NOMO-1 treated with dmso at 0.1 percent for 144 hours (cell line): ENCODE measurements around the gene CLDN1.

Source experiments
- DNase-seq: peaks from one replicate; lab custom pipeline; 2025; ENCODE audit not compliant: unreplicated experiment; lab: John Stamatoyannopoulos, UW

Gene CLDN1

GRCh38 chr3:190321789-190322603 is at the start of gene CLDN1:
Gene CLDN1, minus strand, starts transcription at chr3:190322446. Its CDS starts 240 bp downstream, at chr3:190322206.
- peak; percentile 37 for DNase-seq

- DNase-seq = no peak
Measured at GRCh38 chr3:190371152-190371551, 48.9 kb upstream of the CLDN1 start.

- DNase-seq = no peak
Measured at GRCh38 chr3:190370369-190370768, 48.1 kb upstream of the CLDN1 start.

GRCh38 chr3:190369668-190370295 is 47.5 kb upstream of the CLDN1 start:
- DNase-seq = no peak

- no peak for DNase-seq
Measured at GRCh38 chr3:190368881-190369280, 46.6 kb upstream of the CLDN1 start.

GRCh38 chr3:190366133-190366532 is 43.9 kb upstream of the CLDN1 start:
- no peak for DNase-seq

GRCh38 chr3:190362258-190362657 is 40.0 kb upstream of the CLDN1 start:
- DNase-seq = no peak

- DNase-seq = no peak
Measured at GRCh38 chr3:190361791-190362190, 39.5 kb upstream of the CLDN1 start.

GRCh38 chr3:190360228-190360627 is 38.0 kb upstream of the CLDN1 start:
- peak; percentile 22 for DNase-seq

- DNase-seq = no peak
Measured at GRCh38 chr3:190359813-190360212, 37.6 kb upstream of the CLDN1 start.

GRCh38 chr3:190357468-190357867 is 35.2 kb upstream of the CLDN1 start:
- DNase-seq = peak; percentile 55

- no peak for DNase-seq
Measured at GRCh38 chr3:190356246-190356645, 34.0 kb upstream of the CLDN1 start.

- no peak for DNase-seq
Measured at GRCh38 chr3:190352861-190353457, 30.7 kb upstream of the CLDN1 start.

GRCh38 chr3:190346541-190346940 is 24.3 kb upstream of the CLDN1 start:
- no peak for DNase-seq

- DNase-seq = no peak
Measured at GRCh38 chr3:190345878-190346277, 23.6 kb upstream of the CLDN1 start.

- no peak for DNase-seq
Measured at GRCh38 chr3:190345027-190345821, 23.0 kb upstream of the CLDN1 start.

- DNase-seq = no peak
Measured at GRCh38 chr3:190340071-190340470, 17.8 kb upstream of the CLDN1 start.

GRCh38 chr3:190339130-190339529 is 16.9 kb upstream of the CLDN1 start:
- peak; percentile 30 for DNase-seq

GRCh38 chr3:190338717-190339116 is 16.5 kb upstream of the CLDN1 start:
- no peak for DNase-seq

- no peak for DNase-seq
Measured at GRCh38 chr3:190337301-190337700, 15.1 kb upstream of the CLDN1 start.

GRCh38 chr3:190336516-190337189 is 14.4 kb upstream of the CLDN1 start:
- no peak for DNase-seq
